Epithelial cell of proximal tubule (primary cell): ENCODE results near the gene C16orf78. TPM values are rescaled to one million over a fixed set of nuclear protein-coding genes. Genes with fewer than 3 reads are reported as not detected.

Source experiments
- DNase-seq: peaks from one replicate; pipeline ENCODE4 v3.0.0-alpha.2; 2011; ENCODE audit warnings: low read depth
- H3K4me3 ChIP-seq: 2 replicates; pipeline ENCODE4 v1.5.1; 2011; ENCODE audit warnings: low read depth, mild to moderate bottlenecking, low read length
- CTCF ChIP-seq: conservative IDR thresholded peaks from 2 replicates; pipeline ENCODE4 v1.5.1; 2012; ENCODE audit warnings: low read depth, mild to moderate bottlenecking, low read length
- total RNA-seq: library from RNA; depleted of rRNA; stranded (reverse); fragments of >200 nt; gene quantifications from 2 replicates; pipeline ENCODE4 v1.2.3, GENCODE V29; 2015

The C16orf78 gene
- total RNA-seq, 1 donor from 2014 or later: not detected

DNA sequence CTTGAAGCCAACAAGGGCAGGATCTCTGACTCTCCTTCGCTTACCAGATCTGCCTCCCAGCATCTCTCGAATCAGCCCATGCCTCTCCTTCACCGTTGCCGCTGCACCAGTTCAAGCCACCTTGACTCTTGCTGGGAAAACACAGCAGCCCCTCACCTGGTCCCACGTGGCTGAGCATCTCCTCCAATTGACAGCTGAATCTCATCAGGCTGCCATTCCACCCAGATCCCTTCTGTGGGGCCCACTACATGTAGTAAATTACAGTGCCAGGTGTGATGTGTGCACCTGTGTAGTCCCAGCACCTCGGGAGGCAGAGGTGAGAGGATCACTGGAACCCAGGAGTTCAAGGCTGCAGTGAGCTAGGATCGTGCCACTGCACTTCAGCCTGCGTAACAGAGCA is 37.8 kb upstream of the C16orf78 start:
- TF ChIP-seq CTCF: no peak
- no peak for DNase-seq
- no peak overlapping the region for H3K4me3 ChIP-seq

- no peak for DNase-seq
- no peak for TF ChIP-seq CTCF
Observed at GRCh38 chr16:49336581-49336980, 37.0 kb upstream of the C16orf78 start.

DNA sequence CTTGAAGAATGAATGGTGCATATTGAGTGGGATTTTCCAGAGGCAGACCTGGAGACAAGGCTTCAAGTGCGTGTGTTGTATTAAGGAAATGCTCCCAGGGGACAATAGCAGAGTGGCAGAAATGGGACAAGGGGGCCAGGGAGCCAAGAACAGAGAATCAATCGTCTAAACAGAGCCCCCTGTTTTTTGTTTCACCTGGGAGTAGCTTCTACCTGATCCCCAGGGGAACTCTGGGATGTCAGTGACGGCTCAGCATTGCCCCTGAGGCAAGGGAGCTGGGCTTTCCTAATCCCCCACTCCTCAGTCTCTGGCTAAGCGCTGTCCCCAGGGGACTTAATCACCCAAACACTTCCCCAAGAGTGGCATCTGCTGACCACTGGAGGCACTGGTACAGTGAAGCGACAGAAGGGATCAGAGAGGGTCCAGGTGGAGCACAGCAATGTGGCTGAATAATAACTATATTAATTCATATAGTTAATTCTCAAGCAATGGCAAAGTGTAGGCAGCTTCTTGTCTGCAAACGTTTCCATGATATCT is 35.7 kb upstream of the C16orf78 start:
- no peak for TF ChIP-seq CTCF
- H3K4me3 ChIP-seq: no peak overlapping the region
- DNase-seq: no peak

More at GRCh38 chr16:49336581-49336980, 37.0 kb upstream of the C16orf78 start:
- no peak overlapping the region for H3K4me3 ChIP-seq

- no peak for TF ChIP-seq CTCF
- H3K4me3 ChIP-seq: no peak overlapping the region
- no peak for DNase-seq
Observed at GRCh38 chr16:49338611-49339265, 34.9 kb upstream of the C16orf78 start.

GRCh38 chr16:49340466-49340865 is 33.1 kb upstream of the C16orf78 start:
- TF ChIP-seq CTCF: no peak
- DNase-seq: no peak

DNA sequence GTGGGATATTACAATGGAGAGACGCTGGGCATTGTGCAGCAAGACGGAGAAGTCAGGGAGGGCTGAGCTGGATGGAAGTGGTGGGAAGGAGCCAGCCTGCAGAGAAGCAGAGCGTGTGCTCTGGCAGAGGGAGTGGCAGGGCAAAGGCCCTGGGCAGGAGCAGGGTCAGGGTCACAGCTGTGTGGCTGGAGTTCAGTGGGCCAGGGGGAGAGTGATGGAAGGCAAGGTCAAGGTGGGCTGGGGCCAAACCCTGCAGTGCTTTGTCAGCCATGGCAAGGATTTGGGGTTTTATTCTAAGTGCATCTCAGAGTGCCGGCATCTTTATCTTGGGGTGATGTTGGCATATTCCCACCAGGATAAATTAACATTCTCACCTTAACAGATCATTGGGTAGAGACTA is 31.9 kb upstream of the C16orf78 start:
- no peak for DNase-seq
- no peak for TF ChIP-seq CTCF
- H3K4me3 ChIP-seq: no peak overlapping the region

More at GRCh38 chr16:49340466-49340865, 33.1 kb upstream of the C16orf78 start:
- no peak overlapping the region for H3K4me3 ChIP-seq
